AG09309 (cell line): ENCODE results near the gene RHCG.
A peak's percentile ranks its signal among the peaks of the same experiment; 100 is the strongest.

Experiments
- DNase-seq: peaks from one replicate; pipeline ENCODE4 v3.0.0-alpha.2; 2010; ENCODE audit warnings: low read depth
- H3K4me3 ChIP-seq: 2 replicates; pipeline ENCODE4 v1.5.1; 2011; ENCODE audit warnings: mild to moderate bottlenecking, low read depth, low read length, moderate library complexity; ENCODE audit not compliant: control insufficient read depth
- TF ChIP-seq, protein P1 (sequence below): IDR thresholded peaks from 2 replicates; pipeline ENCODE4 v1.5.1; 2011; ENCODE audit warnings: mild to moderate bottlenecking, low read depth, low read length, inconsistent platforms; ENCODE audit not compliant: insufficient read depth, control insufficient read depth; ENCODE audit errors: missing control alignments

Gene RHCG

DNA sequence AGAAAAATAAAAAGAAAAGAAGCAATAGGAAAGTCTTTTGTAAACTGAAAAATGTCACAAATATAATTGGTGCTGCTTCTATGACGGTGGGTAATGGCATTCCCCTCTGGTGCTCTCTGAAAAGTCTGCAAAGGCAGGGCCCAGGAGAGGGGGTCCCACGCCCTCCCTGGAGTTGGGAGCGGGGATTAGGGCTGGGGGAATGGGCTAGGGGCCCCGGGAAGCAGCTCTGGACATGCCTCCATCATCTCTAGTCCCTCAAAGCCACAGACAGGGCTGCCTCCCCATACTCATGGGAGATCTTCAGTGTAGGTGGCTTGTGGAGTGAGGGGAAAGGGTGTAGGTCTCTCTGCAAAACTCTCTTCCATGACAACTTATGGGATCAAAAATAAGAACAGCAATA lies 7.8 kb upstream of the RHCG start:
- H3K4me3 ChIP-seq: no peak overlapping the region
- no peak for DNase-seq
- TF ChIP-seq, protein P1, sequence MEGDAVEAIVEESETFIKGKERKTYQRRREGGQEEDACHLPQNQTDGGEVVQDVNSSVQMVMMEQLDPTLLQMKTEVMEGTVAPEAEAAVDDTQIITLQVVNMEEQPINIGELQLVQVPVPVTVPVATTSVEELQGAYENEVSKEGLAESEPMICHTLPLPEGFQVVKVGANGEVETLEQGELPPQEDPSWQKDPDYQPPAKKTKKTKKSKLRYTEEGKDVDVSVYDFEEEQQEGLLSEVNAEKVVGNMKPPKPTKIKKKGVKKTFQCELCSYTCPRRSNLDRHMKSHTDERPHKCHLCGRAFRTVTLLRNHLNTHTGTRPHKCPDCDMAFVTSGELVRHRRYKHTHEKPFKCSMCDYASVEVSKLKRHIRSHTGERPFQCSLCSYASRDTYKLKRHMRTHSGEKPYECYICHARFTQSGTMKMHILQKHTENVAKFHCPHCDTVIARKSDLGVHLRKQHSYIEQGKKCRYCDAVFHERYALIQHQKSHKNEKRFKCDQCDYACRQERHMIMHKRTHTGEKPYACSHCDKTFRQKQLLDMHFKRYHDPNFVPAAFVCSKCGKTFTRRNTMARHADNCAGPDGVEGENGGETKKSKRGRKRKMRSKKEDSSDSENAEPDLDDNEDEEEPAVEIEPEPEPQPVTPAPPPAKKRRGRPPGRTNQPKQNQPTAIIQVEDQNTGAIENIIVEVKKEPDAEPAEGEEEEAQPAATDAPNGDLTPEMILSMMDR: no peak

DNA sequence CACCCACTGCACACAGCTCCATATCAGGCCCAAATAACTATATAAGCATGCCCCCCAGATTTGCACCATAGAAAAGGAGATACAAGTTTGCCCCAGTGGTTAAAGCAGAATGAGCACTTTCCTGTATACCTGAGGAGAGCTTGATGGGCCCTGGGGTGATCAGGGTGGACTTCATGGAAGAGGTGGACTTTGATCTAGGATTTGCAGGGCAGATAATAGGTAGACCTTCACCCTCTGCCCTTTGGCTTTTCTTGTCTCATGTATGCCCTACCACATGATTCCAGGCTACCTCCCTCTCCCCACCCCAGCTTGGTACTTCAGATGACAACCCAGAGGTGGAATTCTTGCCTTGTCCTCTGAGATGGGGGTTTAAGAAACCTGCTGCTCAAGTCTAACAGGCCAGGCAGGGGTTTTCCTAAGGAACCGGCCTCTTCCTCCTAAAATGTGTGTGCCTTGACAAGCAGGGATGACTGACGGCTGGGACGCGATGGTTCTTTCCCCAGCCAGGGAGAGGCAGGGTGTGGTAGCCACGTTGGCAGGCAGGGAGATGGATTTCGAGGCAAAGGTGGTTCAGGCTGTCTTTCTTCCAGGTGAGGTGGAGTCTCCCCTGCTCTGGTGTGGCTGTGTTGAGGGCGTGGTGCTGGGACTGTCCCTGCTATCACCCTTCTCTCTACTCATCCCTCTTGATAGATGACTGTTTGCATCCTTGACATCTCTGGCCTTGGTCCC lies 6.6 kb upstream of the RHCG start:
- H3K4me3 ChIP-seq: no peak overlapping the region
- no peak for DNase-seq
- TF ChIP-seq, protein P1: no peak

DNA sequence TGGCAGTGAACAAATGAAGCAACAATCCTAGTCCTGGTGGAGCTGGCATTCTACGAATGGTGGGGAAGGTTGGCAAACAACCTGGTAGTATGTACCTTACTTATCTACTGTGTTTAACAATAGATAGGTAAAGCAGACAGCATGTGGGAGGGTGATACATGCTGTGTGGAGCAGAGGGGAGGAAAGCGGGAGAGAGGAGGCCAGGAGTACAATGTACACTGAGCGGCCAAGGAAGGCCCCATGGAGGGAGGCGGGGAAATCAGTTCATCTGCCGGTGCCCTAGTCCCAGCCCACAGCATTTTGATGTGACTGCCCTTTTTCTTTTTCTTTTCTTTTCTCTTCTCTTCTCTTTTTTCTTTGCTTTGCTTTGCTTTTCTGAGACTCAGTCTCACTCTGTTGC lies 5.3 kb upstream of the RHCG start:
- TF ChIP-seq, protein P1: no peak
- H3K4me3 ChIP-seq: no peak overlapping the region
- DNase-seq: no peak

DNA sequence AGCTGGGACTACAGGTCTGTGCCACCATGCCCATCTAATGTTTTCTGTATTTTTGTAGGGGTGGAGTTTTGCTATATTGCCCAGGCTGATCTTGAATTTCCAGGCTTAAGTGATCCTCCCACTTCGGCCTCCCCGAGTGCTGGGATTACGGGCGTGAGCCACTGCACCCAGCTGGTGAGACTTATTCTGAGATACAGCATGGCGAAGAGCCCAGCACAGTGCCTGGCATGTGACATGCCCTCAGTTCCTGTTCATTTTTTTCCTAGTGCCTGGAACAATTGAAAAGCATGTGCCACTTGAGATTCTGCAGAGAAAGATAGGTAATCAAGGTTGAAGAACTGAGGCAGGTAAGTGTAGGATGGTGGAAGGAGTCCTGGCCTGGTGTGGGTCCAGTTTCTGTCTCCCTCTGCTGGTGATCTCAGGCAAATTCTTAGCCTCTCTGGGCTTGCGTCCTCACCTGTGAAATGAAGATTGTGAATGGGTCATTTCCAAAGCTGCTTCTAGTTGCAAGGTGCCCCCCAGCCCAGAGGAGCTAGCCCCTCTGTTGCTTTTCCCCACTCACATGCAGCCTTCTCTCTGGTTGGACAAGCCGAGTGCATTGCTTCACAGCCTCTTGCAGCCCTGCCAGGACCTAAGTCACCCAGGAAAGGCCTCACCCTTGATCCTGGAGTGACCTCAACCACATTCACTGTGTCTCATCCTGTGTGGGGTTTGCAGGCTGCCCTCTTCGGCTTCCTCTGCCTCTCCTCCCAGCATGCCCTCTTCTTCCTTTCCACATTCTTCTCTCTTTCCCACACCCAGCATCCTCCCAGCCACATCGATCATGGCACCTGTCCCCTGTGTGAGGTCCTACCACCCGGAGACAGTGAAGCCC lies 4.3 kb upstream of the RHCG start:
- TF ChIP-seq, protein P1: peak; percentile 38
- no peak for DNase-seq
- no peak overlapping the region for H3K4me3 ChIP-seq

DNA sequence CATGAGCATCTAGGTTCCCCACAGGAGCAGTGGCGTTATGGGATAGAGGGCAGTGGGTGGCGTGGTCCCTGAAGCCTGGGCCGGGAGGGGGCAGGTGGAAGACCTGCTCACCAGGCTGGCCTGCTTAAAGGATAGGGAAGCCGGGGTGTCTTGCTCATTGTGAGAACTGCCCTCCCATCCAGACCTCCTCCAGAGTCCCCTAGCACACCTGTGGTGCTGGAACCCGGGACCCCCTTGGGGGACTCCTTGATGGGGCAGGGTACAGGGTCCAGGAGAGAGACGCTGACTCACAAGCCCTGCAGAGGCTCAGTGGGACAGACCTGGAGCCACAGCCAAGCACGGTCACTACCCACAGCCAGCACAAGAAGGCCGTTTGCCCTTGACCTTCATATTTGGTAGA lies 2.8 kb upstream of the RHCG start:
- TF ChIP-seq, protein P1: no peak
- no peak for DNase-seq
- no peak overlapping the region for H3K4me3 ChIP-seq

DNA sequence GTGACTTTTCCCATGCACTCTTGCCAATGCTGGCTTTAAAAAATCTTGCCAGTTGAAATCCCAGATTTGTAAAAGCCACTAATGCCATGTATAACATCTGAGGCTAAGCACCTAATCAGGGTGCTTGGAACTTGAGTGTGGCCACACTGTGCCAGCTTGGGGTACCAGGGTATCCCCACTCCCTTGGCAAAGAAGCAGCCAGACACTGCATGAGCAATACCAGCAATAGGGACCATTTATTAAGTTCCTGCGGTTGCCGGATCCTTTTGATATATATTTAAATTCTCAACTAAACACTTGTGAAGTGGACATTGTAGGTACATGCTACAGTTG lies 2.2 kb upstream of the RHCG start:
- no peak for DNase-seq
- TF ChIP-seq, protein P1: no peak
- no peak overlapping the region for H3K4me3 ChIP-seq
